SKM-1 treated with dmso at 0.1 percent for 144 hours (cell line): Measurements from ENCODE around the gene UBL4A.
"Not testable (repeated sequence)": the region's sequence is repeated elsewhere in the genome, so short reads cannot be mapped to it uniquely, and the experiment has no call there.

Experiments used
- DNase-seq: peaks from one replicate; lab custom pipeline; 2025; ENCODE audit not compliant: unreplicated experiment; lab: John Stamatoyannopoulos, UW

Gene UBL4A

GRCh38 chrX:154509455-154509854 is 23.0 kb upstream of the UBL4A start:
- DNase-seq: no peak

GRCh38 chrX:154508384-154508745 is 21.9 kb upstream of the UBL4A start:
- no peak for DNase-seq

GRCh38 chrX:154507673-154508383 is 21.4 kb upstream of the UBL4A start:
- no peak for DNase-seq

- no peak for DNase-seq
Measured at GRCh38 chrX:154506483-154507332, 20.3 kb upstream of the UBL4A start.

GRCh38 chrX:154505734-154506133 is 19.3 kb upstream of the UBL4A start:
- DNase-seq: no peak

GRCh38 chrX:154502989-154503388 is 16.6 kb upstream of the UBL4A start:
- no peak for DNase-seq

- no peak for DNase-seq
Measured at GRCh38 chrX:154502098-154502497, 15.7 kb upstream of the UBL4A start.

GRCh38 chrX:154501423-154501822 is 15.0 kb upstream of the UBL4A start:
- DNase-seq: not testable (repeated sequence)

GRCh38 chrX:154496591-154497137 is 10.2 kb upstream of the UBL4A start:
- not testable (repeated sequence) for DNase-seq

GRCh38 chrX:154495472-154495922 is 9.1 kb upstream of the UBL4A start:
- DNase-seq: no peak

GRCh38 chrX:154494715-154495114 is 8.3 kb upstream of the UBL4A start:
- no peak for DNase-seq

GRCh38 chrX:154490414-154491083 is 4.1 kb upstream of the UBL4A start, which contains the start of gene SLC10A3:
TSS of gene SLC10A3 (minus strand) at chrX:154490629. CDS start at chrX:154488940, 1,689 bp downstream.
- DNase-seq: peak; percentile 50

GRCh38 chrX:154490021-154490413 is 3.6 kb upstream of the UBL4A start:
- DNase-seq: no peak

GRCh38 chrX:154489182-154489581 is 2.8 kb upstream of the UBL4A start:
- no peak for DNase-seq

GRCh38 chrX:154488336-154489075 is 2.1 kb upstream of the UBL4A start:
- no peak for DNase-seq

GRCh38 chrX:154487518-154488290 is 1.3 kb upstream of the UBL4A start:
- no peak for DNase-seq

GRCh38 chrX:154486052-154486395 is 391 bp downstream of the UBL4A start:
- DNase-seq: no peak

GRCh38 chrX:154485150-154486051 is 1.0 kb downstream of the UBL4A start:
- no peak for DNase-seq
